ENCODE measurements around the gene IL12RB2.

The IL12RB2 gene

GRCh38 chr1:67430358-67431155 lies 122.9 kb downstream of the IL12RB2 start, which contains the start of gene SERBP1 (continued):
- TF ChIP-seq ZNF580 (tag by site-specific recombination; IDR thresholded peaks at IDR 0.05) (peak; percentile 74), SCRT2 (tag by site-specific recombination; IDR thresholded peaks at IDR 0.05) (0 out of 2 replicates have a peak, but pooled peaks have one; percentile 41), ZNF10 (tag by site-specific recombination; IDR thresholded peaks at IDR 0.05) (peak; percentile 59; the same call in 1 of the 2 replicates), ZNF416 (tag by site-specific recombination; IDR thresholded peaks at IDR 0.05) (no peak), ZNF121 (tag by site-specific recombination; IDR thresholded peaks at IDR 0.05) (peak; percentile 36; the same call in 1 of the 2 replicates), PATZ1 (tag by site-specific recombination; IDR thresholded peaks at IDR 0.05) (peak; percentile 91), TSHZ1 (tag by site-specific recombination; IDR thresholded peaks at IDR 0.05; ENCODE audit: borderline replicate concordance) (no peak), FEZF1 (tag by site-specific recombination; IDR thresholded peaks at IDR 0.05) (peak; percentile 60), ZNF248 (tag by site-specific recombination; IDR thresholded peaks at IDR 0.05) (no peak), ZIC2 (tag by site-specific recombination; IDR thresholded peaks at IDR 0.05) (peak; percentile 56), PRDM1 (tag by site-specific recombination; IDR thresholded peaks at IDR 0.05) (peak; percentile 96), REPIN1 (tag by site-specific recombination; IDR thresholded peaks at IDR 0.05; ENCODE audit: low read depth) (0 out of 2 replicates have a peak, but pooled peaks have one; percentile 33), ZNF610 (tag by site-specific recombination; IDR thresholded peaks at IDR 0.05; ENCODE audit: borderline replicate concordance) (peak; percentile 19), IKZF3 (tag by site-specific recombination; IDR thresholded peaks at IDR 0.05) (0 out of 2 replicates have a peak, but pooled peaks have one; percentile 19), PRDM4 (tag by site-specific recombination; IDR thresholded peaks at IDR 0.05) (peak; percentile 49; the same call in 1 of the 2 replicates), HOXA7 (CRISPR knock-in tag; IDR thresholded peaks at IDR 0.05; ENCODE audit: borderline replicate concordance) (no peak), ZNF692 (tag by site-specific recombination; IDR thresholded peaks at IDR 0.05) (peak; percentile 65; the same call in 1 of the 2 replicates), ZNF354C (tag by site-specific recombination; IDR thresholded peaks at IDR 0.05; ENCODE audit: borderline replicate concordance, low read depth) (no peak), KLF9 (tag by site-specific recombination; IDR thresholded peaks at IDR 0.05; ENCODE audit: low read depth) (peak; percentile 95), SP7 (tag by site-specific recombination; IDR thresholded peaks at IDR 0.05) (peak; percentile 64; the same call in 1 of the 2 replicates), BCL11B (tag by site-specific recombination; IDR thresholded peaks at IDR 0.05; ENCODE audit: low read depth) (peak; percentile 78; the same call in 1 of the 2 replicates), ZNF529 (tag by site-specific recombination; IDR thresholded peaks at IDR 0.05; ENCODE audit: insufficient replicate concordance) (no peak), PRDM10 (tag by site-specific recombination; IDR thresholded peaks at IDR 0.05) (peak; percentile 97), ZNF366 (tag by site-specific recombination; conservative IDR thresholded peaks at IDR 0.05) (peak; percentile 41)

Measured in HEK293 (cell line).